ENCODE measurements around the gene GPR146.
"Not testable (repeated sequence)": the region's sequence is repeated elsewhere in the genome, so short reads cannot be mapped to it uniquely, and the experiment has no call there.

Gene GPR146, protein sequence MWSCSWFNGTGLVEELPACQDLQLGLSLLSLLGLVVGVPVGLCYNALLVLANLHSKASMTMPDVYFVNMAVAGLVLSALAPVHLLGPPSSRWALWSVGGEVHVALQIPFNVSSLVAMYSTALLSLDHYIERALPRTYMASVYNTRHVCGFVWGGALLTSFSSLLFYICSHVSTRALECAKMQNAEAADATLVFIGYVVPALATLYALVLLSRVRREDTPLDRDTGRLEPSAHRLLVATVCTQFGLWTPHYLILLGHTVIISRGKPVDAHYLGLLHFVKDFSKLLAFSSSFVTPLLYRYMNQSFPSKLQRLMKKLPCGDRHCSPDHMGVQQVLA

DNA sequence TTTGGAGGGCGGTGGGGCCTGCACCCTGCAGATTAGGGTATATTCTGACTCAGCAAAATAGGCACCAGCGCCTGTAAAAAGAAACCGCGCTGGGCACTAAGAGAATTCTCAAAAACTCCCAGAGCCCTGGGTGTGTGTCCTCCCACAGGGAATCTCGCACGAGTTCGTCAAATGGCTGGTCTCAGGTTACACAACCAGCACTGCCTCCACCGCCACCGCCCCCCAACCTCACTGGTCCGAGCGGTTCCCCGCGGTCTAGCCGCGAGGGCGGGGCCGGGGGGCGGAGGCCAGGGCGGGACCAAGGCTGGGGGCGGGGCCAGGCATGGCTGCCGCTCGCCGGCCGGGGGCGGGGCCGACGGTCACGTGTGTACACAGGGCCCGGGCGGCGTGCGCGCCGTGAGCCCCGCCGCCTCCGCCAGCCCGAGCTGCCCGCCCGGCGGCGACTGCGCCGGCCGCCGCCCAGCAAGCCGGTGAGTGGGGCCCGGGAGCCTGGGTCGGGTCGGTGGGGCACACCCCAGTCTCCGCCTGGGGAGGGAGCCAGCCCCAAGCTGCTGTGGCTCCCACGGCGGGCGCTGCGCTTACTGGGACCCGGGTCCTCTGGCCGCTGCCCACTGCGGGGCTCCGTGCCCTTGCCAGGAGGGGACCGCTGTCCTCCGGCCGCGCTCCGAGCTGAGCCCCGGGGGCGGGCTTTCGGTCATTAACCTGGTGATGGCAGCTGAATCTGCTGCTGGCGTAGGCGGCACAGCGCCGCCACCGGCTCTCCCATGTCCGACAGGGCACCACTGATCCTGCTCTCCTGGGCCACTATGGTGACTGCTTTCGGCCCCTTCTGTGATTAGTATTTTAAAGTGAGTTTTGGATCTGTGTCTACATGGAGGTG, at the start of gene GPR146:
GPR146 (plus strand) TSS at position 358 of the 880 bp plus-strand sequence. CDS start 12,970 bp downstream, outside the sequence.
- Mint-ChIP-seq H3K4me1 (ENCODE audit: low read depth) (peaks cover 53% of the 10 kb centered on the region), H3K27me3 (ENCODE audit: low read depth) (no peaks in the 10 kb centered on the region), H3K27ac (peak within 1 kb of the TSS; percentile 70), H3K36me3 (ENCODE audit: low read depth) (peaks cover 5% of the 10 kb centered on the region), H3K9me3 (no peaks in the 10 kb centered on the region), H3K4me3 (peak within 1 kb of the TSS; percentile 80)

DNA sequence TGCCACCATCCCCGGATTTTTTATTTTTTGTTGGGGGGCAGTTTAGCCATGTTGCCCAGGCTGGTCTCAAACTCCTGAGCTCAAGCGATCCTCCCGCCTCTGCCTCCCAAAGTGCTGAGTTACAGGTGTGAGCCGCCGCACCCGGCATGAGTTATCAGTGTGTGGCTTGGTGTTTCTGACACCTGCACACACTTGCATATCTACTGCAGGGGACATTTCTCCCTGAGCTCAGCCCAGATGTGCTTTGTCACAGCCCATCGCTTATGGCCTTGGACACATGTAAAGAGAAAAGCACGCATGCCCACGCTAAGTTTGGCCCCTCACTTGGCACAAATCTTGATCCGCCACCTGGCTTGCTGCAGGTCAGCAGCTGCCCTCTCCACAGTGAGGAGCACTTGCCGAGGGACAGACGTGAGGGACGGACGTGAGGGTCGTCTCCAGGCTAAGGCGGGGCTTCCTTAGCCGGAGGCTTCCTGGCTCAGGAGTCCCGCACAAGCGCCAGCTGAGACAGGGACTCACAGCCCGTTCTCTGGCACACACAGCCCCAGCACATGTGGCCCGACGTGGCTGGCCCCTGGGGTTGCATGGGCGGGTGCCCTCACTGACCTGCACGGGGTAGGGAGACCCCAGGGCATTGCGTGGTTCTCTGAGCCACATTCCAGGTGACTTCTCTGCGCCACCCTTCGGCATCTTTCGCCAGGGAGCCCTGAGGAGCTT, 49.6 kb upstream of the GPR146 start:
- peaks cover 2% of the 10 kb centered on the region for H3K4me1 Mint-ChIP-seq (ENCODE audit: low read depth)
- H3K9me3 Mint-ChIP-seq = no peaks in the 10 kb centered on the region
- no peak overlapping the region for H3K4me3 Mint-ChIP-seq
- H3K36me3 Mint-ChIP-seq (ENCODE audit: low read depth) = no peaks in the 10 kb centered on the region
- H3K27me3 Mint-ChIP-seq (ENCODE audit: low read depth) = no peaks in the 10 kb centered on the region
- H3K27ac Mint-ChIP-seq = no peak overlapping the region

DNA sequence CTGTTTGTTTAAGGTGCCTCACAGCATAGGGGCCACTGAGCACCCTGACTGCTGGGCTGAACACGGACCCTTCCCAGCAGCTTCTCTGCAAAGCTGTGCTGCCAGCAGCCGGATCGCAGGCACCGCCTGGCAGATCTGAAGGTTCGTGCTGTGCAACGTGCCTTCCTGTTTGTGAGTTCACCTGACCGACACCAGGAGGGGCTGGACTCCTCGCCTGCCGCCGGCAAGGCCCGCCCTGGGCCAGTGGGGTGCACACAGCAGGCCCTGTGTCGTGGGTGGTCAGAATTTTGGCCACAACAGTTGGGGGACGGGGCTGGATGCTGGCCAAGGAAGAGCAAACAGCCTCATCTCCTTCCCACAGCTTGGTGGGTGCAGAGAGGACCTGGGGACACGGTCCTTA, 48.8 kb upstream of the GPR146 start:
- no peaks in the 10 kb centered on the region for H3K36me3 Mint-ChIP-seq (ENCODE audit: low read depth)
- H3K27me3 Mint-ChIP-seq (ENCODE audit: low read depth) = no peaks in the 10 kb centered on the region
- H3K27ac Mint-ChIP-seq = no peak overlapping the region
- no peaks in the 10 kb centered on the region for H3K9me3 Mint-ChIP-seq
- H3K4me3 Mint-ChIP-seq = no peak overlapping the region
- peaks cover 2% of the 10 kb centered on the region for H3K4me1 Mint-ChIP-seq (ENCODE audit: low read depth)

DNA sequence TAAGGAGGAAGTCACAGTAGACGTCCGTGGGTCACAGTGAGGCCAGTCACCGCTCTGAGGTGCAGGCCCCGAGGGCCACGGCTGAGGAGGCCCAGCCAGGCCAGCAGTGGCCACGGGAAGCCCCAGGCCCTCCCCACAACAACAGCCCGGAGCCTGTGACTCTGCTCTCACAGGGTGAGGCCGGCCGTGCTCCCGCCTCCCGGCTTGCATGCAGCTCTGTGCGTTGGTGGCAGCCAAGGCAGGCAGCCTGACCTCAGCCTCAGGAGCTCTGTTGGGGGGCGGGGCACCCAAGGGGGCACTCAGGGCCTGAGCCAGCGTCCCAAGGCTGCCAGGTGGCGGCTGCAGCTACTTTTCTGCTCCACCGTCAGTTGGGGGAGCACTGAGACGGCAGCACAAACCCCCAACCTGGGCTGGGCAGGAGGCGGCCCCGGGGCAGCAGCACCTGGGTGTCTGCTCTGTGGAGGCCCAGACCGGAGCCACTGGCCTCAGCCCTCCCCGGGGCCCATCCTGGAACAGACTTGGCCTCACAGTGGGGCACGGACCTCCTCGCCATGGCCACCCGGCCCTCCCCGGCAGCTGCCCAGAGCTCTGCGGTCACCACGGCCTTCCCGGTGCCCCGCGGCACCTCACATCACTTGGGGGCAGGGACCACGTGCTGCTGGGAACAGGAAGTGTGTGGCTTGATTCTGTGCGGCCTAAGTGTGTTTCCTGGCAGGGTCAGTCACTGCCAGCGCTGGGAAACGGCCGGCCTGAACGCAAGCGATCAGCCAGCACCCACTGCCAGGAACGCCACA, 48.1 kb upstream of the GPR146 start:
- no peaks in the 10 kb centered on the region for H3K27me3 Mint-ChIP-seq (ENCODE audit: low read depth)
- H3K9me3 Mint-ChIP-seq = no peaks in the 10 kb centered on the region
- peaks cover 2% of the 10 kb centered on the region for H3K4me1 Mint-ChIP-seq (ENCODE audit: low read depth)
- H3K27ac Mint-ChIP-seq = no peak overlapping the region
- H3K36me3 Mint-ChIP-seq (ENCODE audit: low read depth) = no peaks in the 10 kb centered on the region
- no peak overlapping the region for H3K4me3 Mint-ChIP-seq

DNA sequence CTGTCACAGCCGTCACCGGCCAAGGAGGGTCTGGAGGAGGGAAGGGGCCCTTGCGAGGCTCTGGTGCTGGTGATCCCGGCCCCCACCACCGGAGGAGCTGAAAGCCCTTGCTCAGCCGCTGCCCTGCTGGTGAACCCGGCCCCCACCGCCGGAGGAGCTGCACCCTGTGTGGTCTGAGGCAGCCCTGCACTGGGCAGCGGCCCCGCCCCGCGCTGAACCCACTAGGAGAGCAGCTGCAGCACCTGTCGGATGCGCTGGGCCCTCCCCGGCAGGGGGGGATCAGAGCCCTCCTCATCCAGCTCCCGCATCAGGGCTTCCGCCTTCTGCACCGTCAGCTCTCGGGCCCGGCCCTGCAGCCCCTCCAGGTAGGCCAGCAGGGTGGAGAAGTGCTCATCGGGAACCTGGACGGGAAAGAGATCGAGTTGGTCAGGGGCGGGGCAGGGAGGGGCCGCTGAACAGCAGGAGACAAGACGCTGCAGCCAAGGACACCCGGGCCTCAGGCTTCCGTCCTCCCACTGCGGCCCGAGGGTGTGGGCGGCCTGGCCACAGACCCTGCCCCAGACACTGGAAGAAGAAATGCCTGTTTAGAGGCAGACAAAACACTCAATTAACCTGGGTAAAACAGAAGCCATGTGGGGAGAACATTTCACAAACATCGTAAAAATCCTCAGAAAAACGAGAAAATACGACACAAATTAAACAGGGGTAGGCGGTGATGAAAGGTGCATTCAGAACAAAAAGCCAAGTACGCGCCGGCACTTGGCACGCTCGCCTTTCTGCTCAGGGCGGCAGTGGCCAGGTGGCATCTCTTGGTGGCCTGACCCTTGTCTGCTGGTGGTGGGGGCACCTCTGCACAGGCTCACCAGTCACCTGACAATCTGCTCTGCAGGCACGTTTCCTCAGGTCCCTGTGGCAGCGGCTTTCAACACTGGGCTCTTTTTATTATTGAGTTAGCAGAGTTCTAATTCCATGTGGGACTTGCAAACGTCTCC, 46.6 kb upstream of the GPR146 start:
- H3K9me3 Mint-ChIP-seq = no peaks in the 10 kb centered on the region
- peaks cover 2% of the 10 kb centered on the region for H3K4me1 Mint-ChIP-seq (ENCODE audit: low read depth)
- no peak overlapping the region for H3K4me3 Mint-ChIP-seq
- no peak overlapping the region for H3K27ac Mint-ChIP-seq
- H3K27me3 Mint-ChIP-seq (ENCODE audit: low read depth) = no peaks in the 10 kb centered on the region
- no peaks in the 10 kb centered on the region for H3K36me3 Mint-ChIP-seq (ENCODE audit: low read depth)

DNA sequence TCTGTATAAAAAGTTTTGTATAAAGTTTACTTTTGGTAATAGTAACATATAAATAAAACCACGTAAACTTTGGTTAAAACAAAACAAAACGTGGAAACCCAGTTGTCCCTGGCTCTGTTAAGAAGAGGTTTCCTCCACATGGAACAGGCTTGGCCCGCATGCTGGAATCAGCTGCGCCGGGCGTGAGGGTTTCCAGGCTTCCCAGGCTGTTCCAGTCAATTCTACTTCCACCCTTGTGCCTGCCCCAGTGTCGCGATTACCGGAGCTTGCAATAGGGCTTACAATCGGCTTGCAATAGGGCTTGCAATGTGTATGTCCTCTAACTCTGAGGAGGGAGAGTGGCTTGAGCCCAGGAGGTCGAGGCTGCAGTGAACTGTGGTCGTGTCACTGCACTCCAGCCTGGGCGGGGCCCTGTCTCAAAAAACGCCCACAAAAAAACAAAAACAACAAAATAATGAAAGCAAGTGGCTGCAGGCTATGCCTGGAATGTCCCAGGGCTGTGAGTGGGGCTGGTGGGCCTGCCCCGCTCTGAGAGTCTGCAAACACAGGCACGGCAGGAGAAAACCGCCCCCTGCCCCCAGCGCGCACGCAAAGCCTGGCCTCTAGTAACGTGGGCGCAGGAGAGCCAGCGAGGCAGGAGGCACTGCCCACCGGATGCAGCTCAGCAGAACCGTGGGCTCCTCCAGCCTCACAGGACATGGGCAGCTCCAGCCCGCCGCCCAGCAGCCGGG, 45.0 kb upstream of the GPR146 start:
- H3K9me3 Mint-ChIP-seq = no peaks in the 10 kb centered on the region
- H3K27ac Mint-ChIP-seq = no peak overlapping the region
- no peaks in the 10 kb centered on the region for H3K4me1 Mint-ChIP-seq (ENCODE audit: low read depth)

DNA sequence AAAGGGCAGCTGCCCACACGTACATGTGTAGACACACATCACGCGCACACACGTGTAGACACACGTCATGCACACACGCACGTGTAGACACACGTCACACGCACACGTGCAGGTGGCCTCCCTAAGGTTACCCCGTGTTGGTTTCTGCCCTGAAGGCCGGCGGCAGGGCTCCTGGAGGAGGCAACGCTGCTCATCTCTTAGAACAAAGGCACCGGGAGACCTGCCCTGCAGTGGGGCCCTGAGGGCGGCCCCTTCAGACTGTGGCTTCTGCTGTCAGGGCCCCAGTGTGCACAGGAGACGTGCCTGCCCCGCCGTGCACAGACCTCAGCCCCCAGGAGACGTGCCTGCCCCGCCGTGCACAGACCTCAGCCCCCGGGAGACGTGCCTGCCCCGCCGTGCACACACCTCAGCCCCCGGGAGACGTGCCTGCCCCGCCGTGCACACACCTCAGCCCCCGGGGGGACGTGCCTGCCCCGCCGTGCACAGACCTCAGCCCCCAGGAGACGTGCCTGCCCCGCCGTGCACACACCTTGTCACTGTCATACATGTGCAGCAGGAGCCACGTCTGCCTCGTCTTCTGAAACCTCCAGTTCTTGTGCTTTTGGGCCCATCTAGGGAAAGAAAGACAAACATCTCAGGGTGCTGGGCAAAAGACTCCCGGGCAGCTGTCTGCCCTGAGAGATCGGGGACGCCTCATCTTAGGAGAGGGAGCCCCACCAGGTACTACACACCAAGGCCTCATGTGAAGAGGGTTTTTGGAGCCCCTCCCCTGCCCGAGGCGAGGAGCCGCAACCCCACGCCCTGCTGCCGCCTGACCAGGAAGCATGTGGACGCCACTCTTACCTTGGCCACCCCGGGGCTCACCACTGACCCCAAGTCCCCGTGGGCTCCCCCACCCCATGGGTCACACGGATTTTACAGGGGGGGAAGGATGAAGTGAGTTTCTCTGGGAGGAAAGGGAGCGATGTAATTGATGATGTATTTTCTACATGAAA, 44.1 kb upstream of the GPR146 start:
- H3K36me3 Mint-ChIP-seq (ENCODE audit: low read depth) = no peaks in the 10 kb centered on the region
- H3K27ac Mint-ChIP-seq = no peak overlapping the region
- H3K4me3 Mint-ChIP-seq = no peak overlapping the region
- no peaks in the 10 kb centered on the region for H3K27me3 Mint-ChIP-seq (ENCODE audit: low read depth)
- no peaks in the 10 kb centered on the region for H3K9me3 Mint-ChIP-seq
- H3K4me1 Mint-ChIP-seq (ENCODE audit: low read depth) = no peaks in the 10 kb centered on the region

More for the DNA sequence above, 45.0 kb upstream of the GPR146 start:
- Mint-ChIP-seq H3K36me3 (ENCODE audit: low read depth) (no peaks in the 10 kb centered on the region), H3K4me3 (no peak overlapping the region), H3K27me3 (ENCODE audit: low read depth) (no peaks in the 10 kb centered on the region)

DNA sequence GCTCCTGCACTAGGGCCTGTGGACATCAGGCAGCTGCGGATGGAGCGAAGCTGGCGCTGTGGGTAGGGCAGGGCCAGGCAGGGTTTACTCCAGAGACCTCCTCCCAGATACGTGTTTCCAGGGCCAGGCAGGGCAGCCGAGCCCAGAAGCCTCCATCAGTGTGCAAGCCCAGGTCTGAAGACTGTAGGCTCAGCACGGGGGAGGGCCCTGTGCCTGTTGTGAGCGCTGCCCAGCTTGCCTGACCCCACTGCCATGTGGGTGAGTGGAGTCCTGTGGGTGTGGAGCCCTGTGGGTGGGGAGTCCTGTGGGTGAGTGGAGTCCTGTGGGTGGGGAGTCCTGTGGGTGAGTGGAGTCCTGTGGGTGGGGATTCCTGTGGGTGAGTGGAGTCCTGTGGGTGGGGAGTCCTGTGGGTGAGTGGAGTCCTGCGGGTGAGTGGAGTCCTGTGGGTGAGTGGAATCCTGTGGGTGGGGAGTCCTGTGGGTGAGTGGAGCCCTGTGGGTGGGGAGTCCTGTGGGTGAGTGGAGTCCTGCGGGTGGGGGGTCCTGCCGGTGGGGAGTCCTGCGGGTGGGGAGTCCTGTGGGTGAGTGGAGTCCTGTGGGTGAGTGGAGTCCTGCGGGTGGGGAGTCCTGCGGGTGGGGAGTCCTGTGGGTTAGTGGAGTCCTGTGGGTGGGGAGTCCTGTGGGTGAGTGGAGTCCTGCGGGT, 43.1 kb upstream of the GPR146 start:
- not testable (repeated sequence) for H3K27ac Mint-ChIP-seq; H3K4me1 Mint-ChIP-seq (ENCODE audit: low read depth); H3K36me3 Mint-ChIP-seq (ENCODE audit: low read depth); H3K9me3 Mint-ChIP-seq; H3K4me3 Mint-ChIP-seq; H3K27me3 Mint-ChIP-seq (ENCODE audit: low read depth)

DNA sequence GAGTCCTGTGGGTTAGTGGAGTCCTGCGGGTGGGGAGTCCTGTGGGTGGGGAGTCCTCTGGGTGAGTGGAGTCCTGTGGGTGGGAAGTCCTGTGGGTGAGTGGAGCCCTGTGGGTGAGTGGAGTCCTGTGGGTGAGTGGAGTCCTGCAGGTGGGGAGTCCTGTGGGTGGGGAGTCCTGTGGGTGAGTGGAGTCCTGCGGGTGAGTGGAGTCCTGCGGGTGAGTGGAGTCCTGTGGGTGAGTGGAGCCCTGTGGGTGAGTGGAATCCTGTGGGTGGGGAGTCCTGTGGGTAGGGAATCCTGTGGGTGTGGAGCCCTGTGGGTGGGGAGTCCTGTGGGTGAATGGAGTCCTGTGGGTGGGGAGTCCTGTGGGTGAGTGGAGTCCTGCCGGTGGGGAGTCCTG, 42.3 kb upstream of the GPR146 start:
- H3K9me3 Mint-ChIP-seq; H3K27ac Mint-ChIP-seq; H3K27me3 Mint-ChIP-seq (ENCODE audit: low read depth); H3K36me3 Mint-ChIP-seq (ENCODE audit: low read depth); H3K4me1 Mint-ChIP-seq (ENCODE audit: low read depth); H3K4me3 Mint-ChIP-seq: not testable (repeated sequence)

DNA sequence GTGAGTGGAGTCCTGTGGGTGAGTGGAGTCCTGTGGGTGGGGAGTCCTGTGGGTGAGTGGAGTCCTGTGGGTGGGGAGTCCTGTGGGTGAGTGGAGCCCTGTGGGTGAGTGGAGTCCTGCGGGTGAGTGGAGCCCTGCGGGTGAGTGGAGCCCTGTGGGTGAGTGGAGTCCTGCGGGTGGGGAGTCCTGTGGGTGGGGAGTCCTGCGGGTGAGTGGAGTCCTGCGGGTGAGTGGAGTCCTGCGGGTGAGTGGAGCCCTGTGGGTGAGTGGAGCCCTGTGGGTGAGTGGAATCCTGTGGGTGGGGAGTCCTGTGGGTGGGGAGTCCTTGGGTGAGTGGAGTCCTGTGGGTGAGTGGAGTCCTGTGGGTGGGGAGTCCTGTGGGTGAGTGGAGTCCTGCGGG, 41.9 kb upstream of the GPR146 start:
- not testable (repeated sequence) for H3K36me3 Mint-ChIP-seq (ENCODE audit: low read depth); H3K4me1 Mint-ChIP-seq (ENCODE audit: low read depth); H3K27me3 Mint-ChIP-seq (ENCODE audit: low read depth); H3K4me3 Mint-ChIP-seq; H3K27ac Mint-ChIP-seq; H3K9me3 Mint-ChIP-seq

DNA sequence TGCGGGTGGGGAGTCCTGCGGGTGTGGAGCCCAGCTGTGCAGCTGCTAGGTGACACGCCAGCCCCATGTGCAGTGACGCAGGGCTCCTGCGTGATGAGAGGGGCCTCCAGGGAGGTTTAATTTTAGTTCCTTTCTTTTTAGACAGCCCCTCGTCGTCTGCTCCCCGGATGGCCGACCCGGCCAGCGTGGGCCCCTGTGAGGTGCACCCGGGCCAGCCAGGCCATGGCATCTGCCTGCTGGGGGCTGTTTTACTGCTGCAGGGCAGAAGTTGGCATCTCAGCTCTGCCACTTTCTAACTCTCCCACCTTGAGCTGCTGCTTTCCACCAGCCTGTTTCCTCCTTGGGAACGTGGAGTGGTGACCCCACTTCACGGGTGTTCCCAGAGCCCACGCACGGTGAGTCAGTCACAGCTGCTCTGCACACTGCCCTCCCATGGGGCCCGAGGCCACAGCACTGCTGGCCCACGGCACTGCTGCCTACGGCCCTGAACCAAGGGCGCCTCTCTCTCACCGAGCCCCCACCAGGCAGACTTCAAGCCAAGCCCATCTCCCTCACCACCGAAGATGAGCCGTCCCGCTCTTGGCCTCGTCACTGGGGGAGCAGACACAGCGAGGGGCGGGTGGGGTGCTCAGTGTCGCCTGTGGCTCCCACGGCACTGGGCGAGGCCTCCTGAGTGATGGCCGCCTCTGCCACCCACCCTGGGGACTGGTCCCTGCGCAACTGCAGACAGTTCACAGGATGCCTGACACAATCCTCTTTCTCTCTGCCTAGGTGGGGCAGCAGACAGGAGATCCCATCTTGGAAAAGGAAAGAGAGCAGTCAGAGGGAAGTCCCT, 40.1 kb upstream of the GPR146 start:
- no peak overlapping the region for H3K4me3 Mint-ChIP-seq
- H3K27ac Mint-ChIP-seq = no peak overlapping the region
- peaks cover 3% of the 10 kb centered on the region for H3K36me3 Mint-ChIP-seq (ENCODE audit: low read depth)
- no peaks in the 10 kb centered on the region for H3K27me3 Mint-ChIP-seq (ENCODE audit: low read depth)
- H3K4me1 Mint-ChIP-seq (ENCODE audit: low read depth) = no peaks in the 10 kb centered on the region
- no peaks in the 10 kb centered on the region for H3K9me3 Mint-ChIP-seq
